ENCODE data around the gene POLD2.

The POLD2 gene

DNA sequence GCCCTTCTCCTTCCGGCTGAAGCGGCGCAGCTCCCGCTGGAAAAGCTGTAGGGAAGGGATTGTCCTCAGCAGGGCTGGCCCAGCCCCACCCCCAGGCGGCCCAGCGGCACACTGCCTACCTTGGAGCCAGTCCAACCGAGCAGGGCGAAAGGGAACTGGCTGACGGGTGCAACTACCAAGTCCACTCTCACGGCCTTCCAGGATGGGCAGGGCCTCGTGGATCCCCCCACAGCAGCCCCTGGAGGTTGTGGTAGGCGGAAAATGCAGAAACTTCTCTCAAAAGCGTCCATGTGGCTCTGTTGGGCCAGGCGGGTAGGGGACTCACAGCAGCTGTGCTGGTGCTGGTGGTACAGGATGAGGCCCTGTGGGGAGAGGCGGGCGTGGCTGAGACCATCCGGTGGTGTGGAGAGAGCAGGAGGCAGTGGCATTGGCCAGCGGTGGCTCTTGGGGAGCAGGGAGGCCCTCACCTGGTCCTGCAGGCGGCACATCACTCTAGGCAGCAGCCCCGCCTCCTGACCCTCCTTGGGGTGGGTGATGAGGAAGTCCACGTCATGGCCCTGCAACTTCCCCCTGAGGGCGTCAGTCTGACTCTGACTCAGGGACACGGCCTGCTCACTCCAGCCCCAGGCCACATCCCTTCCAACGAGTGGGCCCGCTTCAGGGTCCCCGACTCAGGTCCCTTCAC is 49.5 kb downstream of the POLD2 start:
- peak overlapping the region; percentile 57 for H3K9ac ChIP-seq (ENCODE audit: low read depth, low read length, poor library complexity)
- no peak overlapping the region for H2AK5ac ChIP-seq (ENCODE audit: low read depth, low read length)
- no peak overlapping the region for H3K18ac ChIP-seq (ENCODE audit: low read length)
- H4K91ac ChIP-seq (ENCODE audit: low read depth, low read length, poor library complexity) = no peak overlapping the region
- H3K4me2 ChIP-seq (ENCODE audit: insufficient read depth, low read length, poor library complexity, severe bottlenecking) = no peak overlapping the region
- H3K9me3 ChIP-seq (replicated peaks in 1 of 2; ENCODE audit: control insufficient read depth in 2 of 2, insufficient read depth in 1 of 2, low read depth in 1 of 2, low read length in 2 of 2) = no peaks in the 10 kb centered on the region
- no peak overlapping the region for H3K4me3 ChIP-seq (ENCODE audit: low read length in 2 of 2)
- DNase-seq (ENCODE audit: low spot score) = no peak
- no peak overlapping the region for H3K23ac ChIP-seq (ENCODE audit: low read depth, low read length, poor library complexity)
- peak overlapping the region; percentile 5 for H2BK5ac ChIP-seq (ENCODE audit: low read length)
- H4K8ac ChIP-seq (ENCODE audit: low read depth, low read length) = no peak overlapping the region
- no peak overlapping the region for H2AFZ ChIP-seq (ENCODE audit: low read length)
- H3K4ac ChIP-seq (ENCODE audit: low read length) = no peak overlapping the region
- no peak overlapping the region for H3K14ac ChIP-seq (ENCODE audit: low read length)
- H3K79me1 ChIP-seq (ENCODE audit: low read depth, low read length) = peaks cover 4% of the 10 kb centered on the region
- no peak overlapping the region for H2BK15ac ChIP-seq (ENCODE audit: low read length)
- H2BK120ac ChIP-seq (ENCODE audit: low read depth, low read length) = no peak overlapping the region
- no peaks in the 10 kb centered on the region for H3K27me3 ChIP-seq (ENCODE audit: control insufficient read depth in 3 of 3, insufficient read depth in 3 of 3, low read depth in 1 of 3, low read length in 3 of 3)
- no peaks in the 10 kb centered on the region for H3K4me1 ChIP-seq (ENCODE audit: control insufficient read depth in 2 of 2, insufficient read depth in 1 of 2, low read depth in 1 of 2, low read length in 2 of 2)
- no peak overlapping the region for H2BK12ac ChIP-seq (ENCODE audit: low read length)
- no CpG with 5 or more reads among the region's 26 CpGs for WGBS, 2 donors (ENCODE audit: extremely low coverage in 2 of 2, insufficient read length in 2 of 2, insufficient replicate concordance in 1 of 2)
- no peak overlapping the region for H3K27ac ChIP-seq (replicated peaks; ENCODE audit: low read length)
- H3K36me3 ChIP-seq (replicated peaks in 1 of 2; ENCODE audit: control insufficient read depth in 2 of 2, insufficient read depth in 2 of 2, low read length in 2 of 2) = peaks cover 37 to 61% of the 10 kb centered on the region in 2 donors

DNA sequence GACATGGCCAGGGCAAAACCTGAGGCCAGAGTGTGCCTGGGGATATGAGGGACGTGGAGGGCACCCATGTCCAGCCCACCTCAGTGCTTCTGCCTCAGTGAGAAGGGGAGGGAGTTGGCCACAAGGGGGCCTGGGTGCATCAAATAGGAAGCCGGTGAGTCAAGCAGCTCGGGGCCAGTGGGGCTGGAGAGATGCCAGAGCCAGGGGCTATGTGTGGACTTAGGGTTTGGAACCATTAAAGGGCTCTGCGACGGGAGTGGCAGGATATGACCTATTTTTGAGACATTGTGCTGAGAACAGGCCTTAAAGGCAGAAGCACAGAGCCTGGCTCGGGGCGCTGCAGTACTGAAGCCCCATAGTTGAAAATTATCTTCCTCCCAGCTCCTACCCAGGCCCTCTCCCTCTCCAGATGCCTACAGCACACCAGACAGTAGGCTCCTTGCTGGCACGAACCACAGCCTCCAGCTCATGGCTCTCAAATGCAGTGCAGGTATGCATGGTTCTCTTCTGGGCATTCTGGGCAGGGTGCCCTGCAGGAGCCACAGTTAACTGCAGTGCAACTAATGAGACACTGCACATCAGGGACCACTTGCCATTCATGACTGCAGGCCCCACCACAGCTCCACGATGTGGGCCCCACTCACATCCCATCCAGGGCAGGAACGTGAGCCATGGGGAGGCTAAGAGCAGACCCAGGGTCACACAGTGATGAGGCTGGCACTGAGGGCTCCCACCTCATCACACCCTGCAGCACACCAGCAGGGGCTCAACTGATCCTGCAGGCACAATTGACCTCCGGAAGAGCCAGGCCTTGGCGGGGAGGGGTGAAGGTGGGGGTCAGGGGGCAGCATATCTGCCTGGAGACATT is 50.8 kb downstream of the POLD2 start:
- no peak overlapping the region for H2BK12ac ChIP-seq (ENCODE audit: low read length)
- no peak overlapping the region for H3K9ac ChIP-seq (ENCODE audit: low read depth, low read length, poor library complexity)
- no peak overlapping the region for H3K23ac ChIP-seq (ENCODE audit: low read depth, low read length, poor library complexity)
- H2AFZ ChIP-seq (ENCODE audit: low read length) = no peak overlapping the region
- no CpG with 5 or more reads among the region's 12 CpGs for WGBS, 2 donors (ENCODE audit: extremely low coverage in 2 of 2, insufficient read length in 2 of 2, insufficient replicate concordance in 1 of 2)
- H2BK5ac ChIP-seq (ENCODE audit: low read length) = no peak overlapping the region
- no peak overlapping the region for H3K14ac ChIP-seq (ENCODE audit: low read length)
- H2BK15ac ChIP-seq (ENCODE audit: low read length) = no peak overlapping the region
- no peak overlapping the region for H2BK120ac ChIP-seq (ENCODE audit: low read depth, low read length)
- peaks cover 26 to 49% of the 10 kb centered on the region in 2 donors for H3K36me3 ChIP-seq (replicated peaks in 1 of 2; ENCODE audit: control insufficient read depth in 2 of 2, insufficient read depth in 2 of 2, low read length in 2 of 2)
- DNase-seq (ENCODE audit: low spot score) = peak; percentile 31
- H3K4me2 ChIP-seq (ENCODE audit: insufficient read depth, low read length, poor library complexity, severe bottlenecking) = no peak overlapping the region
- H4K91ac ChIP-seq (ENCODE audit: low read depth, low read length, poor library complexity) = no peak overlapping the region
- H2AK5ac ChIP-seq (ENCODE audit: low read depth, low read length) = no peak overlapping the region
- H3K9me3 ChIP-seq (replicated peaks in 1 of 2; ENCODE audit: control insufficient read depth in 2 of 2, insufficient read depth in 1 of 2, low read depth in 1 of 2, low read length in 2 of 2) = no peaks in the 10 kb centered on the region
- no peak overlapping the region for H3K4me3 ChIP-seq (ENCODE audit: low read length in 2 of 2)
- H3K4me1 ChIP-seq (ENCODE audit: control insufficient read depth in 2 of 2, insufficient read depth in 1 of 2, low read depth in 1 of 2, low read length in 2 of 2) = no peaks in the 10 kb centered on the region
- H4K8ac ChIP-seq (ENCODE audit: low read depth, low read length) = no peak overlapping the region
- peaks cover under 1% of the 10 kb centered on the region for H3K79me1 ChIP-seq (ENCODE audit: low read depth, low read length)
- no peak overlapping the region for H3K4ac ChIP-seq (ENCODE audit: low read length)
- no peaks in the 10 kb centered on the region for H3K27me3 ChIP-seq (ENCODE audit: control insufficient read depth in 3 of 3, insufficient read depth in 3 of 3, low read depth in 1 of 3, low read length in 3 of 3)
- H3K18ac ChIP-seq (ENCODE audit: low read length) = no peak overlapping the region
- H3K27ac ChIP-seq (replicated peaks; ENCODE audit: low read length) = no peak overlapping the region

DNA sequence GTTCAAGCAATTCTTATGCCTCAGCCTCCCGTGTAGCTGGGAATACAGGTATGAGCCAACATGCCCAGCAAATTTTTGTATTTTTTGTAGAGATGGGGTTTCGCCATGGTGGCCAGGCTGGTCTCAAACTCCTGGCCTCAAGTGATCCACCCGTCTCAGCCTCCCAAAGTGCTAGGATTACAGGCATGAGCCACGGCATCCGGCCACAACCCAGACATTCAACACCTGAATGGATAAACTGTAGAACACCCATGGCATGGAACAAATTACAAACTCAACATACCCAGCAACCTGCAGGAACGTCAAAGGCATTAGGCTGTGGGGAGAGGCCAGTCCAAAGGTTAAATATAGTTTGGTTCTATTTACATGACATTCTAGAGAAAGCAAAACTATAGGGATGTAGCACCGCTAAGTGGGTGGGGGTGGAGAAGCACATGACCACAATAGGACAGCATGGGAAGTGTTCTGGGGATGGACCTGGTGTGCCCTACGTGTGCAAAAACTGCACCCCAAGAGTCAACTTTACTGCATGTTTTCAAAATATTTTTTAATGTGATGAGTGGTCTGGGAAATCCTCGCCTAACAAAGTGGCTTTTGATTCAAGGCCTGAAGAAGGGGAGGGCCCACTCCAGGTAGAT is 51.5 kb downstream of the POLD2 start:
- WGBS, 2 donors (ENCODE audit: extremely low coverage in 2 of 2, insufficient read length in 2 of 2, insufficient replicate concordance in 1 of 2) = no CpG with 5 or more reads among the region's 9 CpGs
- Histone ChIP-seq H2BK12ac (ENCODE audit: low read length) (no peak overlapping the region), H3K18ac (ENCODE audit: low read length) (no peak overlapping the region), H2BK120ac (ENCODE audit: low read depth, low read length) (no peak overlapping the region), H3K14ac (ENCODE audit: low read length) (no peak overlapping the region), H3K9me3 (replicated peaks in 1 of 2; ENCODE audit: control insufficient read depth in 2 of 2, insufficient read depth in 1 of 2, low read depth in 1 of 2, low read length in 2 of 2) (no peaks in the 10 kb centered on the region), H3K27ac (replicated peaks; ENCODE audit: low read length) (no peak overlapping the region), H3K4me1 (ENCODE audit: control insufficient read depth in 2 of 2, insufficient read depth in 1 of 2, low read depth in 1 of 2, low read length in 2 of 2) (no peaks in the 10 kb centered on the region), H3K9ac (ENCODE audit: low read depth, low read length, poor library complexity) (no peak overlapping the region), H2BK15ac (ENCODE audit: low read length) (no peak overlapping the region), H3K79me1 (ENCODE audit: low read depth, low read length) (no peaks in the 10 kb centered on the region), H3K4me3 (ENCODE audit: low read length in 2 of 2) (no peak overlapping the region), H3K23ac (ENCODE audit: low read depth, low read length, poor library complexity) (no peak overlapping the region), H3K4ac (ENCODE audit: low read length) (no peak overlapping the region), H3K4me2 (ENCODE audit: insufficient read depth, low read length, poor library complexity, severe bottlenecking) (no peak overlapping the region), H3K27me3 (ENCODE audit: control insufficient read depth in 3 of 3, insufficient read depth in 3 of 3, low read depth in 1 of 3, low read length in 3 of 3) (no peaks in the 10 kb centered on the region), H4K8ac (ENCODE audit: low read depth, low read length) (no peak overlapping the region), H2BK5ac (ENCODE audit: low read length) (no peak overlapping the region), H4K91ac (ENCODE audit: low read depth, low read length, poor library complexity) (no peak overlapping the region), H2AK5ac (ENCODE audit: low read depth, low read length) (no peak overlapping the region), H3K36me3 (replicated peaks in 1 of 2; ENCODE audit: control insufficient read depth in 2 of 2, insufficient read depth in 2 of 2, low read length in 2 of 2) (peaks cover 21 to 41% of the 10 kb centered on the region in 2 donors), H2AFZ (ENCODE audit: low read length) (no peak overlapping the region)
- DNase-seq (ENCODE audit: low spot score) = no peak

DNA sequence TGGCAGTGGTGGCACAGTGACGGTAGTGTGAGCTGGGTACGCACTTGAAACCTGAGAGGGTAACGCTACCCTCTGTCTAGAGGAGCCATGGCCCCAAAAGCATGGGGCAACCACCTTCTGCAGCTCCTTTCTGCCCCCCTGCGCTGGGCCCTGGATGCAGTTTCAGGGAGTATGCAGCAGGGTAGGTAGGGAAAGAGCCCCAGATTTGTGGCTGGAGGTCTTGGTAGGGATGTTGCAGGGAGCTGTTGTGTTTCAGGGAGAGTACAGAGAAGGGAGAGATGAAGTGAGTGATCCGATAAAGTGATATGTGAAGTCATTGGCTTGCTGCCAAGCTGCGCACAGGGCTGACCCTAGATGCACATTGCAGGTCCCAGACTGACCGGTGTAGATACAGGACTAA is 55.3 kb downstream of the POLD2 start:
- no peak for DNase-seq (ENCODE audit: low spot score)
- Histone ChIP-seq H2BK15ac (ENCODE audit: low read length) (no peak overlapping the region), H3K4me1 (ENCODE audit: control insufficient read depth in 2 of 2, insufficient read depth in 1 of 2, low read depth in 1 of 2, low read length in 2 of 2) (peaks cover 19 to 24% of the 10 kb centered on the region in 2 donors), H3K36me3 (replicated peaks in 1 of 2; ENCODE audit: control insufficient read depth in 2 of 2, insufficient read depth in 2 of 2, low read length in 2 of 2) (peaks cover 4 to 5% of the 10 kb centered on the region in 2 donors), H2AFZ (ENCODE audit: low read length) (no peak overlapping the region), H3K4ac (ENCODE audit: low read length) (no peak overlapping the region), H2AK5ac (ENCODE audit: low read depth, low read length) (no peak overlapping the region), H2BK5ac (ENCODE audit: low read length) (no peak overlapping the region), H2BK12ac (ENCODE audit: low read length) (no peak overlapping the region), H3K14ac (ENCODE audit: low read length) (no peak overlapping the region), H4K91ac (ENCODE audit: low read depth, low read length, poor library complexity) (no peak overlapping the region), H4K8ac (ENCODE audit: low read depth, low read length) (no peak overlapping the region), H3K4me2 (ENCODE audit: insufficient read depth, low read length, poor library complexity, severe bottlenecking) (no peak overlapping the region), H3K4me3 (ENCODE audit: low read length in 2 of 2) (no peak overlapping the region), H3K18ac (ENCODE audit: low read length) (no peak overlapping the region), H3K79me1 (ENCODE audit: low read depth, low read length) (peaks cover 4% of the 10 kb centered on the region), H3K9ac (ENCODE audit: low read depth, low read length, poor library complexity) (no peak overlapping the region), H3K27me3 (ENCODE audit: control insufficient read depth in 3 of 3, insufficient read depth in 3 of 3, low read depth in 1 of 3, low read length in 3 of 3) (no peaks in the 10 kb centered on the region), H2BK120ac (ENCODE audit: low read depth, low read length) (peak overlapping the region; percentile 2), H3K27ac (replicated peaks; ENCODE audit: low read length) (no peak overlapping the region), H3K23ac (ENCODE audit: low read depth, low read length, poor library complexity) (peak overlapping the region; percentile 61), H3K9me3 (replicated peaks in 1 of 2; ENCODE audit: control insufficient read depth in 2 of 2, insufficient read depth in 1 of 2, low read depth in 1 of 2, low read length in 2 of 2) (no peaks in the 10 kb centered on the region)
- WGBS, 2 donors (ENCODE audit: extremely low coverage in 2 of 2, insufficient read length in 2 of 2, insufficient replicate concordance in 1 of 2) = no CpG with 5 or more reads among the region's 7 CpGs

Measured in neuronal stem cell (in vitro differentiated cells).